C4-2B (cell line): ENCODE data around the gene LMBR1.

Experiments
- ZFX ChIP-seq: fragments of 450-650 bp; IDR thresholded peaks from 2 replicates; pipeline ENCODE4 v1.6.1; 2017
- TF ChIP-seq, protein P1 (sequence below): fragments of 450-650 bp; conservative IDR thresholded peaks from 2 replicates; pipeline ENCODE4 v1.5.1; 2017; ENCODE audit warnings: mild to moderate bottlenecking

DNA sequence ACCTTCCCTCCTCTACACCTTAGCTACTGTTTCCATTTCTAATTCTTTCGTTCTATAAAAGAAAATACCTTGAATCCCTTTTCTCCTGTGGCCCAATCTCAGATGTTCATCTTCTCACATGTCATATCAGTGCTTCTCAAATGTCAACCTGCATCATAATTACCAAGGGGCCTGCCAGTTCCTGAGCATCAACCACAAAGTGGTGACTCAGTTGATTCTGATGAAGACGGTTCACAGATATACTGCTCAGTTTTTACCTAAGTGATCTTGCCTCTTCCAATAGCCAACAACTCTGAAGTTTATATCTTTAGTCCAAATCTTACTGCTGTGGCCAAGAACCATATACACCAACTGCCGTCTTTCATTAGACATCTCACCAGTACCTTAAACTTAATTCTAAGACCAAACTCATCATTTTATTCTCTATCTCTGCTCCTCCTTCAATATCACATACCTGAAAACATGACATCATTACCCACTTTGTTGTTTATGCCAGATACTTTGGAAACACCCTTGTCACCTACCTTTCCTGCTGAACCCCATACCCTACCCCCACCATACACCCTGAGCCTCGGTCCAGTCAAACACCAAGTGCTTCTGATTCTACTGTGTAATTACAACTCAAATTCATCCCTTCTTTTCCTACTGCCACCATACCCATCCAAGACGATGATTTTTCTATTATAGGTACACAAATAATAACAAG lies 115.5 kb downstream of the LMBR1 start:
- TF ChIP-seq, protein P1, sequence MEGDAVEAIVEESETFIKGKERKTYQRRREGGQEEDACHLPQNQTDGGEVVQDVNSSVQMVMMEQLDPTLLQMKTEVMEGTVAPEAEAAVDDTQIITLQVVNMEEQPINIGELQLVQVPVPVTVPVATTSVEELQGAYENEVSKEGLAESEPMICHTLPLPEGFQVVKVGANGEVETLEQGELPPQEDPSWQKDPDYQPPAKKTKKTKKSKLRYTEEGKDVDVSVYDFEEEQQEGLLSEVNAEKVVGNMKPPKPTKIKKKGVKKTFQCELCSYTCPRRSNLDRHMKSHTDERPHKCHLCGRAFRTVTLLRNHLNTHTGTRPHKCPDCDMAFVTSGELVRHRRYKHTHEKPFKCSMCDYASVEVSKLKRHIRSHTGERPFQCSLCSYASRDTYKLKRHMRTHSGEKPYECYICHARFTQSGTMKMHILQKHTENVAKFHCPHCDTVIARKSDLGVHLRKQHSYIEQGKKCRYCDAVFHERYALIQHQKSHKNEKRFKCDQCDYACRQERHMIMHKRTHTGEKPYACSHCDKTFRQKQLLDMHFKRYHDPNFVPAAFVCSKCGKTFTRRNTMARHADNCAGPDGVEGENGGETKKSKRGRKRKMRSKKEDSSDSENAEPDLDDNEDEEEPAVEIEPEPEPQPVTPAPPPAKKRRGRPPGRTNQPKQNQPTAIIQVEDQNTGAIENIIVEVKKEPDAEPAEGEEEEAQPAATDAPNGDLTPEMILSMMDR = no peak
- no peak for TF ChIP-seq ZFX
